Tibial artery (tissue), 4 donors: ENCODE measurements around the gene LPO.

Experiments used
- DNase-seq, 2 donors: peaks; one replicate each; pipeline ENCODE4 v3.0.0-alpha.2; 2019
- H3K27ac ChIP-seq, 2 donors: fragments of 200-600 bp; sonication (generic) in 1 of 2; 1 replicate in 1 of 2; 2 replicates in 1 of 2; pipeline ENCODE4 v1.5.1; 2018 to 2019; ENCODE audit warnings: mild to moderate bottlenecking in 1 of 2
- H3K27me3 ChIP-seq, 2 donors: fragments of 200-600 bp; sonication (generic) in 1 of 2; one replicate each; pipeline versions ENCODE4 v1.5.1 to v1.6.0; 2016 to 2019
- H3K36me3 ChIP-seq, 3 donors: fragments of 200-600 bp; sonication (generic) in 2 of 3; one replicate each; pipeline ENCODE4 v1.5.1; 2016 to 2019; ENCODE audit warnings: mild to moderate bottlenecking in 2 of 3
- H3K4me1 ChIP-seq, 4 donors: fragments of 200-600 bp; sonication (generic) in 2 of 4; 1 replicate in 3 of 4; 2 replicates in 1 of 4; pipeline ENCODE4 v1.5.1; 2016 to 2019
- H3K4me3 ChIP-seq, 2 donors: fragments of 200-600 bp; sonication (generic) in 1 of 2; 1 replicate in 1 of 2; 2 replicates in 1 of 2; pipeline ENCODE4 v1.5.1; 2018 to 2019; ENCODE audit warnings: mild to moderate bottlenecking in 2 of 2
- H3K9me3 ChIP-seq, 3 donors: fragments of 200-600 bp; sonication (generic) in 1 of 3; one replicate each; pipeline ENCODE4 v1.5.1; 2016 to 2019
- CTCF ChIP-seq, 2 experiments: fragments of 200-600 bp in 1 of 2; fragments of 450-650 bp in 1 of 2; IDR thresholded peaks; one replicate each; pipeline ENCODE4 v1.5.1; 2017 to 2019; ENCODE audit warnings: antibody characterized with exemption in 2 of 2, mild to moderate bottlenecking in 1 of 2, moderate library complexity in 1 of 2
- intact Hi-C: fragments of 100-400 bp; cut with DNase I; formaldehyde crosslinking; loops from one replicate; pipeline ENCODE4 v1.15.0; 2023; ENCODE audit warnings: low total_unique reads

Gene LPO

GRCh38 chr17:58271216-58271931 lies 33.0 kb downstream of the LPO start:
- H3K4me3 ChIP-seq: no peak overlapping the region
- H3K4me1 ChIP-seq: no peaks in the 10 kb centered on the region
- TF ChIP-seq CTCF (IDR thresholded peaks at IDR 0.05): no peak
- no peak for DNase-seq
- H3K36me3 ChIP-seq: no peaks in the 10 kb centered on the region
- peaks cover 0 to 15% of the 10 kb centered on the region in 2 donors for H3K27me3 ChIP-seq
- no peaks in the 10 kb centered on the region for H3K9me3 ChIP-seq
- intact Hi-C loops: no loop called here
- no peak overlapping the region for H3K27ac ChIP-seq

- H3K36me3 ChIP-seq: no peaks in the 10 kb centered on the region
- no peaks in the 10 kb centered on the region for H3K4me1 ChIP-seq
- no peak for DNase-seq
- peaks cover 0 to 10% of the 10 kb centered on the region in 2 donors for H3K27me3 ChIP-seq
- H3K9me3 ChIP-seq: no peaks in the 10 kb centered on the region
- no peak for TF ChIP-seq CTCF (IDR thresholded peaks at IDR 0.05)
- H3K27ac ChIP-seq: no peak overlapping the region
- H3K4me3 ChIP-seq: no peak overlapping the region
- intact Hi-C loops: no loop called here
These were observed 34.2 kb downstream of the LPO start for GRCh38 chr17:58272367-58273280.

- no peaks in the 10 kb centered on the region for H3K36me3 ChIP-seq
- intact Hi-C loops: no loop called here
- peaks cover 0 to 2% (median under 1%) of the 10 kb centered on the region in 4 donors for H3K4me1 ChIP-seq
- no peak overlapping the region for H3K4me3 ChIP-seq
- H3K27ac ChIP-seq: no peak overlapping the region
- no peak for TF ChIP-seq CTCF (IDR thresholded peaks at IDR 0.05)
- H3K27me3 ChIP-seq: peaks cover 0 to 10% of the 10 kb centered on the region in 2 donors
- no peaks in the 10 kb centered on the region for H3K9me3 ChIP-seq
- no peak for DNase-seq
These were observed 35.2 kb downstream of the LPO start for GRCh38 chr17:58273453-58274104.

GRCh38 chr17:58275417-58275816 lies 37.0 kb downstream of the LPO start:
- intact Hi-C loops: no loop called here
- no peak for TF ChIP-seq CTCF (IDR thresholded peaks at IDR 0.05)
- H3K36me3 ChIP-seq: no peaks in the 10 kb centered on the region
- H3K4me1 ChIP-seq: peaks cover 0 to 12% (median 7%) of the 10 kb centered on the region in 4 donors
- no peak overlapping the region for H3K4me3 ChIP-seq
- peaks cover 0 to 18% of the 10 kb centered on the region in 2 donors for H3K27me3 ChIP-seq
- no peaks in the 10 kb centered on the region for H3K9me3 ChIP-seq
- H3K27ac ChIP-seq: no peak overlapping the region
- DNase-seq: no peak

GRCh38 chr17:58276423-58276822 lies 38.0 kb downstream of the LPO start:
- no peaks in the 10 kb centered on the region for H3K36me3 ChIP-seq
- TF ChIP-seq CTCF (IDR thresholded peaks at IDR 0.05): no peak
- no peak overlapping the region for H3K27ac ChIP-seq
- H3K27me3 ChIP-seq: peaks cover 0 to 22% of the 10 kb centered on the region in 2 donors
- no peak for DNase-seq
- no peak overlapping the region for H3K4me3 ChIP-seq
- H3K9me3 ChIP-seq: no peaks in the 10 kb centered on the region
- intact Hi-C loops: no loop called here
- H3K4me1 ChIP-seq: peaks cover 0 to 12% (median 7%) of the 10 kb centered on the region in 4 donors
